ENCODE results near the gene SPAG5.

The SPAG5 gene

GRCh38 chr17:28598389-28598788 lies 436 bp downstream of the SPAG5 start:
- Histone ChIP-seq H3K27ac (replicated peaks) (peak overlapping the region; percentile 81), H3K27me3 (ENCODE audit: insufficient read depth, poor library complexity, severe bottlenecking) (no peaks in the 10 kb centered on the region), H3K4me3 (replicated peaks; ENCODE audit: insufficient read depth, low read length) (peak overlapping the region; percentile 98)
- no peak for DNase-seq (ENCODE audit: low read depth in 1 of 2, low spot score in 1 of 2)
- TF ChIP-seq GABPA (IDR thresholded peaks at IDR 0.05; ENCODE audit: low read depth): no peak
- no peak for TF ChIP-seq SPI1 (IDR thresholded peaks at IDR 0.05; ENCODE audit: borderline replicate concordance, low read depth)
- no peak for TF ChIP-seq REST (IDR thresholded peaks at IDR 0.05; ENCODE audit: insufficient replicate concordance, low read depth)
- no peak for TF ChIP-seq POLR2AphosphoS5 (IDR thresholded peaks at IDR 0.05; ENCODE audit: low read depth)
- TF ChIP-seq CTCF (IDR thresholded peaks at IDR 0.05; ENCODE audit: insufficient read depth, low read length): no peak

- no peak for DNase-seq (ENCODE audit: low read depth in 1 of 2, low spot score in 1 of 2)
- peak overlapping the region; percentile 81 for H3K27ac ChIP-seq (replicated peaks)
- TF ChIP-seq REST (IDR thresholded peaks at IDR 0.05; ENCODE audit: insufficient replicate concordance, low read depth) (no peak), GABPA (IDR thresholded peaks at IDR 0.05; ENCODE audit: low read depth) (no peak), POLR2AphosphoS5 (IDR thresholded peaks at IDR 0.05; ENCODE audit: low read depth) (no peak), SPI1 (IDR thresholded peaks at IDR 0.05; ENCODE audit: borderline replicate concordance, low read depth) (no peak), CTCF (IDR thresholded peaks at IDR 0.05; ENCODE audit: insufficient read depth, low read length) (no peak)
- peak overlapping the region; percentile 98 for H3K4me3 ChIP-seq (replicated peaks; ENCODE audit: insufficient read depth, low read length)
- H3K27me3 ChIP-seq (ENCODE audit: insufficient read depth, poor library complexity, severe bottlenecking): no peaks in the 10 kb centered on the region
Measured at GRCh38 chr17:28597606-28598383, 1.0 kb downstream of the SPAG5 start.

- no peaks in the 10 kb centered on the region for H3K27me3 ChIP-seq (ENCODE audit: insufficient read depth, poor library complexity, severe bottlenecking)
- H3K27ac ChIP-seq (replicated peaks): no peak overlapping the region
- no peak for DNase-seq (ENCODE audit: low read depth in 1 of 2, low spot score in 1 of 2)
- TF ChIP-seq GABPA (IDR thresholded peaks at IDR 0.05; ENCODE audit: low read depth) (no peak), SPI1 (IDR thresholded peaks at IDR 0.05; ENCODE audit: borderline replicate concordance, low read depth) (no peak), POLR2AphosphoS5 (IDR thresholded peaks at IDR 0.05; ENCODE audit: low read depth) (no peak), CTCF (IDR thresholded peaks at IDR 0.05; ENCODE audit: insufficient read depth, low read length) (no peak), REST (IDR thresholded peaks at IDR 0.05; ENCODE audit: insufficient replicate concordance, low read depth) (no peak)
- no peak overlapping the region for H3K4me3 ChIP-seq (replicated peaks; ENCODE audit: insufficient read depth, low read length)
Measured at GRCh38 chr17:28592260-28592659, 6.6 kb downstream of the SPAG5 start.

Data from HL-60 (cell line).